HEK293T (cell line): ENCODE data around the gene MYORG.
"Not testable (repeated sequence)": the region's sequence is repeated elsewhere in the genome, so short reads cannot be mapped to it uniquely, and the experiment has no call there.

Experiments
- CTCF ChIA-PET: fragments of 350-600 bp; formaldehyde crosslinking; extraction: SDS; loops from one replicate; lab custom pipeline; 2021; ENCODE audit warnings: antibody characterized with exemption, inconsistent platforms; lab: Yijun Ruan, JAX
- POLR2A ChIA-PET: fragments of 350-600 bp; formaldehyde crosslinking; extraction: SDS; loops from one replicate; lab custom pipeline; 2020; ENCODE audit warnings: antibody characterized with exemption, inconsistent platforms; lab: Yijun Ruan, JAX
- DNase-seq: peaks from one replicate; pipeline ENCODE4 v3.0.0; 2012; ENCODE audit warnings: mixed read lengths; ENCODE audit errors: extremely low spot score
- ARNT ChIP-seq: fragments of 450-650 bp; IDR thresholded peaks from 2 replicates; pipeline ENCODE4 v1.6.1; 2017; ENCODE audit warnings: mild to moderate bottlenecking
- BHLHE40 ChIP-seq: fragments of 450-650 bp; IDR thresholded peaks from 2 replicates; pipeline ENCODE4 v1.6.1; 2016; ENCODE audit warnings: mild to moderate bottlenecking, moderate library complexity, borderline replicate concordance
- CTBP1 ChIP-seq: fragments of 450-650 bp; IDR thresholded peaks from 2 replicates; pipeline ENCODE4 v1.6.1; 2016; ENCODE audit warnings: borderline replicate concordance
- ELF4 ChIP-seq: fragments of 450-650 bp; IDR thresholded peaks from 2 replicates; pipeline ENCODE4 v1.6.1; 2017; ENCODE audit warnings: antibody characterized with exemption
- FOXA1 ChIP-seq: fragments of 450-650 bp; IDR thresholded peaks from 2 replicates; pipeline ENCODE4 v1.6.1; 2016; ENCODE audit warnings: mild to moderate bottlenecking
- FOXK2 ChIP-seq: fragments of 450-650 bp; IDR thresholded peaks from 2 replicates; pipeline ENCODE4 v1.6.1; 2016; ENCODE audit warnings: mild to moderate bottlenecking
- FOXM1 ChIP-seq: fragments of 450-650 bp; IDR thresholded peaks from 2 replicates; pipeline ENCODE4 v1.6.1; 2017; ENCODE audit warnings: mild to moderate bottlenecking, borderline replicate concordance
- HDGF ChIP-seq: fragments of 450-650 bp; IDR thresholded peaks from 2 replicates; pipeline ENCODE4 v1.6.1; 2017; ENCODE audit warnings: antibody characterized with exemption, borderline replicate concordance
- L3MBTL2 ChIP-seq: fragments of 450-650 bp; conservative IDR thresholded peaks from 2 replicates; pipeline ENCODE4 v1.6.1; 2016; ENCODE audit warnings: mild to moderate bottlenecking
- LEF1 ChIP-seq: fragments of 450-650 bp; IDR thresholded peaks from 2 replicates; pipeline ENCODE4 v1.6.1; 2017; ENCODE audit warnings: mild to moderate bottlenecking, borderline replicate concordance
- NFRKB ChIP-seq: fragments of 450-650 bp; IDR thresholded peaks from 2 replicates; pipeline ENCODE4 v1.6.1; 2016; ENCODE audit warnings: mild to moderate bottlenecking, moderate library complexity
- SP1 ChIP-seq: fragments of 450-650 bp; IDR thresholded peaks from 2 replicates; pipeline ENCODE4 v1.6.1; 2017
- SUZ12 ChIP-seq: fragments of 450-650 bp; IDR thresholded peaks from 2 replicates; pipeline ENCODE4 v1.6.1; 2016; ENCODE audit warnings: mild to moderate bottlenecking
- TARDBP ChIP-seq: fragments of 450-650 bp; IDR thresholded peaks from 2 replicates; pipeline ENCODE4 v1.6.1; 2016
- ZNF384 ChIP-seq: fragments of 450-650 bp; IDR thresholded peaks from 2 replicates; pipeline ENCODE4 v1.6.1; 2016
- TF ChIP-seq, protein P1 (sequence below): fragments of 450-650 bp; IDR thresholded peaks from 2 replicates; pipeline ENCODE4 v1.6.1; 2016

The MYORG gene

DNA sequence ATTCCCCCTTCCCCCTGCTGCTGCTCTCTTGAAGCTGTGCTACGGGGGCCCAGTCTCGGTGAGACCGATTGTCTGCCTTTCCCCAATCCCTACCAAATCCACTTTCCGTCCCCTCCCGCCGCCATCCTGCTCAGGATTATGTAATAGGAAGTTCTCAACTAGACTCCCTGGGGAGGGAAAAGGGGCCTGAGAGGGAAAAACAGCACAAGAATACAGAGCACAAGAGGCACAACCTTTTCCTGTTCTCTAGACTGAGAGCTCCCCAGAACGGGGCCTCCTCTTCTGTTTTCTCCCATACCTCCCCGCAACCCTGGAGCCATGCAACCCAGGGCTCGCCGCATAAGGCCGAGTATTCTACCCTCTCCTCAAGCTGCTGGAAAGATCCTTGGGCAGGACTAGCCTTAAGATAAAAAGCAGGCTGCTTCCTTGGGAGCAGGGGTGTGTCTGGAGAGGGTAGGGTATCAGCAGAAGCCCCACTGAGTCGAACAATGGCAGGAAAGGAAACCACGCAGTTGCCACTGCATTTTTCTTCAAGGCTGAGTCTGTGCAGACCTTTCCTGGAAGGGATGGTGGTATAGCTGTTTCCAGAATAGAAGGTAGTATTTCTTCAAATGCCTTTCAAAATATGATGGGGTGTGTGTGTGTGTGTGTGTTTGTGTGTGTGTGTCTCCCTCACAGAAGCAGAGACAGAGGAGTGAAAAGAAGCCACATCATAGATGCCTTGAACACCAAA is 12.9 kb downstream of the MYORG start:
- ChIA-PET CTCF (no interaction called here), POLR2A (no interaction called here)
- TF ChIP-seq ELF4 (no peak), ZNF384 (no peak), ARNT (no peak), HDGF (no peak), CTBP1 (no peak), L3MBTL2 (no peak), NFRKB (no peak), FOXK2 (no peak), BHLHE40 (no peak), FOXM1 (no peak)
- TF ChIP-seq, protein P1, sequence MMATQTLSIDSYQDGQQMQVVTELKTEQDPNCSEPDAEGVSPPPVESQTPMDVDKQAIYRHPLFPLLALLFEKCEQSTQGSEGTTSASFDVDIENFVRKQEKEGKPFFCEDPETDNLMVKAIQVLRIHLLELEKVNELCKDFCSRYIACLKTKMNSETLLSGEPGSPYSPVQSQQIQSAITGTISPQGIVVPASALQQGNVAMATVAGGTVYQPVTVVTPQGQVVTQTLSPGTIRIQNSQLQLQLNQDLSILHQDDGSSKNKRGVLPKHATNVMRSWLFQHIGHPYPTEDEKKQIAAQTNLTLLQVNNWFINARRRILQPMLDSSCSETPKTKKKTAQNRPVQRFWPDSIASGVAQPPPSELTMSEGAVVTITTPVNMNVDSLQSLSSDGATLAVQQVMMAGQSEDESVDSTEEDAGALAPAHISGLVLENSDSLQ, result no peak
- DNase-seq, result no peak

DNA sequence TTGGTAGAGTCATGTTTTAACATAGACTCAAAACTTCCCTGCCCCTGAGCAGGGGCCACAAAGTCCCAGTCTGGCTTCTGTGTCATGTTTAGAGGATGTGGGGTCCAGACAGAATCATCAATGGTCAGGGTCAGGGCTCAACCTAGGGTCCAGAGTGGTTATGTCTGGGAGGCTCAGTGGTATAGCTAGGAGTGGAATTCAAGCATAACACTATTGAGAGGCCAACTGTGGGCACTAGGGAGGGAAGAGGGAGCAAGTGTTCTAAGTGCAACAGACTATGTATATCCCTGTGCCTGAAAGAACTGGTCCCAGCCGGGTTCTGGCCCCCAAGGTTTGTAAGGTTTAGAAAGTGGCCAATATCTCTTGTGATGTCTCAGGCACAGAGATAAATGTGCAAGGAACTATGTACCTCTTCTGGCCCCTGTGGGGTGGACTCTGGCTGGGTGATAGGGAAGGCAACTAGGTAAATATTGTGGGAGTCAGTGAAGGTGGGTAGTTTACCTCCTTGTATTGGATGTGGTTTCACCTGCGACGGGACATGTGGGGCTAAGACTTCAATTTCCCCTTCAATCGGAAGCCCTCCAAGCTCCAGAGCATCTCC is 14.0 kb downstream of the MYORG start:
- POLR2A ChIA-PET, result interaction anchor here (0.5 kb wide), 1 partner anchor 14 kb away, joined by 3 read pairs; no protein-coding TSS in a partner anchor
- DNase-seq, result no peak
- CTCF ChIA-PET, result no interaction called here
- TF ChIP-seq TARDBP (no peak), FOXA1 (no peak), L3MBTL2 (no peak), ZNF384 (no peak), NFRKB (no peak), CTBP1 (no peak), ARNT (no peak), FOXM1 (no peak)

DNA sequence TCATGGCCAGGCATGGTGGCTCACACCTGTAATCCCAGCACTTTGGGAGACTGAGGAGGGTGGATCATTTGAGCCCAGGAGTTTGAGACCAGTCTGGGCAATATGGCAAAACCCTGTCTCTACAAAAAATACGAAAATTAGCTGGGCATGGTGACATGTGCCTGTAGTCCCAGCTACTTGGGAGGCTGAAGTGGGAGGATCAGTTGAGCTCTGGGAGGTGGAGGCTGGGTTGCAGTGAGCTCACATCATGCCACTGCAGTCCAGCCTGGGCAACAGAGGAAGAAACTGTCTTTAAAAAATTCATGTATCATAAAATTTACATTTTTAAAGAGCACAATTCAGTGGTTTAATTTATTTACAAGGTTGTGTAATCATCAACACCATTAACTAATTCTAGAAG is 23.7 kb downstream of the MYORG start:
- POLR2A ChIA-PET, CTCF ChIA-PET, DNase-seq: not testable (repeated sequence)

DNA sequence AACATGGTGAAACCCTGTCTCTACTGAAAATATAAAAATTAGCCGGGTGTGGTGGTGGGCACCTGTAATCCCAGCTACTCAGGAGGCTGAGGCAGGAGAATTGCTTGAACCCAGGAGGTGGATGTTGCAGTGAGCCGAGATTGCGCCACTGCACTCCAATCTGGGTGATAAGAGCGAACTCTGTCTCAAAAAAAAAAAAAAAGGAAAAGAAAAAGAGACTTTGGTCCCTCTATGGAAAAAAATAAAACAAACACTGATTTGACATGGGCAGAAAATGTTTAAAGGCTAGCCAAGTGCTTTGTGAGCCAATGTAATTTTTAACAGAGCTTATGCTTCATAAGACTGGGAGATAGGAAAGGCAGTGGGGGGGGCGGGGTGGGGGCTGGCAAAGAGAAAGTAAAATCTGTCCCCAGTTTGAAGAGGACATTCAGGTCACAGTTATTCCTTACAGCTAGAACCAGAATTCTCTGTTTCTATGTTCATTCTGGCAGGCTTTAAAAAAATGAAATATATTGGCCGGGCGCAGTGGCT is 24.5 kb downstream of the MYORG start:
- DNase-seq, POLR2A ChIA-PET, CTCF ChIA-PET: not testable (repeated sequence)

DNA sequence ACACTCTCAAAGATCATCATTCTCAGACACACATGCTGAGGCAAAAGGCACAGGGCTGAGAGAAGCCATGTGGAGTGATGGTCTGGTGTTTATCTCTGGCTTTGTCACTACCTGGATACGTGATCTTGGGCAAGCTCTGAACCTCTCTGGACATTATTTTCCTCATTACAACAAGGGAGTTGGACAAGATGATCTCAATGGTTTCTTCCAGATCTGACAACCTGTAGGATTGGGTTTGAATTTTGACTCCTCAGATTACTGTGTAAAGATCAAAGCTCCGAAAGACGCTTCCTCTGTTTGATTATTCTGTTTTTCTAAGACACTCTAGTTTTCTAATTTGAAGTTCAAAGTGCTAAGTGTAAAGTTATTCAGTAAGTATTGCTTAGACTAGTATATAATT is 27.4 kb downstream of the MYORG start:
- DNase-seq, result no peak

DNA sequence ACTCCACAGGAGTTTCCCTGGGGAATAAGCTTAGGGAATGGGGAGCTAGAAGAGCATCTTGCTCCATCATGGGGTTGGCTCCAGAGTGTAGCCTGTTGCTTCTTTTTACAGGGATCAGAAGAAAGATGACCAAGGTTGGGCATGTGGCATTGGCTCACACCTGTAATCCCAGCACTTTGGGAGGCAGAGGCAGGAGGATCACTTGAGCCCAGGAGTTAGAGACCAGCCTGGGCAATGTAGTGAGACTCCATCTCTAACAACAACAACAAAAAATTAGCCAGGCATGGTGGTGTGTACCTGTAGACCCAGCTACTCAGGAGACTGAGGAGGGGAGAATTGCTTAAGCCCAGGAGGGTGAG is 28.9 kb downstream of the MYORG start:
- POLR2A ChIA-PET, result no interaction called here
- no peak for DNase-seq
- TF ChIP-seq L3MBTL2, result no peak
- no peak for TF ChIP-seq ZNF384
- no peak for TF ChIP-seq FOXK2
- no peak for TF ChIP-seq FOXM1
- no peak for TF ChIP-seq SUZ12
- no peak for TF ChIP-seq NFRKB
- TF ChIP-seq BHLHE40, result no peak
- no peak for TF ChIP-seq ARNT
- no peak for TF ChIP-seq CTBP1
- TF ChIP-seq TARDBP, result no peak
- TF ChIP-seq, protein P1, result no peak
- CTCF ChIA-PET, result no interaction called here

More for the DNA sequence above, 27.4 kb downstream of the MYORG start:
- TF ChIP-seq SUZ12 (no peak), BHLHE40 (no peak), HDGF (no peak), ZNF384 (no peak), CTBP1 (no peak), LEF1 (no peak), FOXA1 (no peak), NFRKB (no peak), TARDBP (no peak), FOXM1 (no peak), SP1 (no peak), ELF4 (no peak), L3MBTL2 (no peak), FOXK2 (no peak), ARNT (no peak)
- TF ChIP-seq, protein P1, result no peak
- ChIA-PET POLR2A (interaction anchor here (0.6 kb wide), 1 partner anchor 13 kb away, joined by 3 read pairs; no protein-coding TSS in a partner anchor), CTCF (interaction anchor here (0.6 kb wide), 1 partner anchor 114 kb away, joined by 3 read pairs; no protein-coding TSS in a partner anchor)
